Measurements from ENCODE around the gene KSR2. TPM values are rescaled to one million over a fixed set of nuclear protein-coding genes. Genes with fewer than 3 reads are reported as not detected.

The KSR2 gene
- total and polyA plus RNA-seq, 10 of the 15 experiments (the other 5 are each of a cell fraction or from before 2014, with no cell fraction given): under 0.01 to 1.5 (median 0.01) TPM; not detected in 3

GRCh38 chr12:117872546-117873169 is 96.1 kb downstream of the KSR2 start:
- Histone ChIP-seq H3K9me3 (replicated peaks; ENCODE audit: control insufficient read depth, insufficient read depth, low read length) (no peaks in the 10 kb centered on the region; the same call in 2 of the 3 replicates), H3K9ac (ENCODE audit: control insufficient read depth, insufficient read depth, low read length) (no peak overlapping the region), H3K27me3 (replicated peaks in 1 of 2; ENCODE audit: control insufficient read depth in 2 of 2, insufficient read depth in 2 of 2, low read length in 1 of 2) (no peaks in the 10 kb centered on the region), H3K4me1 (ENCODE audit: control insufficient read depth, insufficient read depth, low read length) (no peaks in the 10 kb centered on the region), H3K4me2 (ENCODE audit: control insufficient read depth, insufficient read depth) (no peak overlapping the region), H3K36me3 (ENCODE audit: control insufficient read depth in 2 of 2, insufficient read depth in 2 of 2, low read length in 1 of 2) (no peaks in the 10 kb centered on the region), H3K4me3 (no peak overlapping the region), H2AFZ (ENCODE audit: control insufficient read depth, low read depth, low read length) (no peak overlapping the region), H3K27ac (ENCODE audit: control insufficient read depth, insufficient read depth) (no peak overlapping the region), H4K20me1 (ENCODE audit: control insufficient read depth, insufficient read depth) (no peaks in the 10 kb centered on the region), H3K79me2 (ENCODE audit: control insufficient read depth, insufficient read depth, low read length) (no peaks in the 10 kb centered on the region)
- WGBS (ENCODE audit: insufficient coverage, insufficient replicate concordance, low lambda C conversion rate, missing lambda C conversion rate): 46% methylated on average over 7 of the region's 7 CpGs
- ATAC-seq (no peak), DNase-seq (ENCODE audit: low read depth, low spot score) (no peak), FAIRE-seq (no peak)
- BruUV-seq (replicated peaks): no TSS peak
- ChIA-PET RAD21 (ENCODE audit: unreplicated experiment) (interaction anchor here (3.0 kb wide), 1 partner anchor 248 kb away, joined by 21 read pairs; no protein-coding TSS in a partner anchor), POLR2A (no interaction called here), CTCF (interaction anchor here (1.2 to 8.1 kb wide), 9 partner anchors 16 to 532 kb away, joined by 3 to 111 read pairs (median 25); no protein-coding TSS in a partner anchor), SMC1A (ENCODE audit: uncharacterized antibody, unreplicated experiment) (interaction anchor here (0.6 to 6.1 kb wide), 2 partner anchors 162 to 293 kb away, joined by 3 to 64 read pairs; no protein-coding TSS in a partner anchor)
- TF ChIP-seq RAD21 (IDR thresholded peaks at IDR 0.05; ENCODE audit: insufficient read depth, low read depth, low read length) (no peak), MYB (IDR thresholded peaks at IDR 0.05; ENCODE audit: borderline replicate concordance, low read depth, low read length) (no peak), RELA (IDR thresholded peaks at IDR 0.05; ENCODE audit: borderline replicate concordance, partially characterized antibody) (no peak), PAX8 (IDR thresholded peaks at IDR 0.05) (no peak), CBX5 (IDR thresholded peaks at IDR 0.05; ENCODE audit: low read depth) (no peak), RB1 (IDR thresholded peaks at IDR 0.05; ENCODE audit: borderline replicate concordance) (no peak), SPI1 (IDR thresholded peaks at IDR 0.05; ENCODE audit: borderline replicate concordance, insufficient read depth, low read depth, low read length) (no peak), GATAD2B (conservative IDR thresholded peaks at IDR 0.05; ENCODE audit: low read depth) (no peak), SUZ12 (IDR thresholded peaks at IDR 0.05; ENCODE audit: unreplicated experiment) (no peak), NR2C1 (IDR thresholded peaks at IDR 0.05) (no peak), ZNF592 (IDR thresholded peaks at IDR 0.05) (no peak), BCLAF1 (IDR thresholded peaks at IDR 0.05) (no peak)
- intact Hi-C loops (cut with micrococcal nuclease; ENCODE audit: unreplicated experiment) (loop anchor here (10.0 kb wide), 1 partner anchor 262 kb away; the partner anchor contains the start of gene PEBP1), in situ Hi-C loops (cut with MboI) (loop anchor here (5.0 kb wide), 1 partner anchor 510 kb away; no protein-coding TSS in a partner anchor)

Data from GM12878 (cell line).